Spleen (tissue), 7 donors: Measurements from ENCODE around the gene RARRES2.

Experiments used
- POLR2A ChIP-seq, 3 donors: fragments of 450-650 bp; IDR thresholded peaks; one replicate each; pipeline ENCODE4 v1.5.1; 2017; ENCODE audit warnings: antibody characterized with exemption in 3 of 3, mild to moderate bottlenecking in 1 of 3
- TF ChIP-seq, protein P1 (sequence below), 11 experiments: fragments of 200-600 bp in 7 of 11; fragments of 450-650 bp in 4 of 11; sonication (generic) in 4 of 11; IDR thresholded peaks in 8 of 11; conservative IDR thresholded peaks in 3 of 11; 1 replicate in 7 of 11; 2 replicates in 4 of 11; pipeline versions ENCODE4 v1.4.0 to v1.8.0; 2016 to 2021; ENCODE audit warnings: antibody characterized with exemption in 11 of 11, inconsistent platforms in 4 of 11, mild to moderate bottlenecking in 1 of 11
- donor health status: DM: no; HTN: no; CAD: no; lungs with moderate emphysema.
- donor health status: DM: no; HTN: no; CAD: no.
- donor health status: DM: no; HTN: no; CAD: no.

- TF ChIP-seq POLR2A (IDR thresholded peaks at IDR 0.05): no peak
- TF ChIP-seq, protein P1, sequence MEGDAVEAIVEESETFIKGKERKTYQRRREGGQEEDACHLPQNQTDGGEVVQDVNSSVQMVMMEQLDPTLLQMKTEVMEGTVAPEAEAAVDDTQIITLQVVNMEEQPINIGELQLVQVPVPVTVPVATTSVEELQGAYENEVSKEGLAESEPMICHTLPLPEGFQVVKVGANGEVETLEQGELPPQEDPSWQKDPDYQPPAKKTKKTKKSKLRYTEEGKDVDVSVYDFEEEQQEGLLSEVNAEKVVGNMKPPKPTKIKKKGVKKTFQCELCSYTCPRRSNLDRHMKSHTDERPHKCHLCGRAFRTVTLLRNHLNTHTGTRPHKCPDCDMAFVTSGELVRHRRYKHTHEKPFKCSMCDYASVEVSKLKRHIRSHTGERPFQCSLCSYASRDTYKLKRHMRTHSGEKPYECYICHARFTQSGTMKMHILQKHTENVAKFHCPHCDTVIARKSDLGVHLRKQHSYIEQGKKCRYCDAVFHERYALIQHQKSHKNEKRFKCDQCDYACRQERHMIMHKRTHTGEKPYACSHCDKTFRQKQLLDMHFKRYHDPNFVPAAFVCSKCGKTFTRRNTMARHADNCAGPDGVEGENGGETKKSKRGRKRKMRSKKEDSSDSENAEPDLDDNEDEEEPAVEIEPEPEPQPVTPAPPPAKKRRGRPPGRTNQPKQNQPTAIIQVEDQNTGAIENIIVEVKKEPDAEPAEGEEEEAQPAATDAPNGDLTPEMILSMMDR (IDR thresholded peaks at IDR 0.05 in 8 of 11, conservative IDR thresholded peaks at IDR 0.05 in 3 of 11): no peak
Observed at GRCh38 chr7:150332852-150333635, 8.4 kb downstream of the RARRES2 start.
